ENCODE measurements around the gene MYB.

DNA sequence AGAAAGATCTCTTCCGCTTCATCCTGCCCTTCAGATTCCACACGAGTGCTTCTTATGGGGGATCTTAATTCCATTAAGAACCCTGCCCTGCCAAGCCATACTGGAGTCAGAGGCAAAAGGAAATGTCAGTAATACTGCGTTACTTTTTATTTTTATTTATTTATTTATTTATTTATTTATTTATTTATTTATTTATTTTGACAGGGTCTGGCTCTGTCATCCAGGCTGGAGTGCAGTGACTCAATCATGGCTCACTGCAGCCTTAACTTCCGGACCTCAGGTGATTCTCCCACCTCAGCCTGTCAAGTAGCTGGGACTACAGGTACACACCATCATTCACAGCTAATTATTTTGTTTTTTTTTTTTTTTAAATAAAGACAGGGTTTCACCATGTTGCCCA, 79.5 kb downstream of the MYB start:
- TF ChIP-seq, protein P1, sequence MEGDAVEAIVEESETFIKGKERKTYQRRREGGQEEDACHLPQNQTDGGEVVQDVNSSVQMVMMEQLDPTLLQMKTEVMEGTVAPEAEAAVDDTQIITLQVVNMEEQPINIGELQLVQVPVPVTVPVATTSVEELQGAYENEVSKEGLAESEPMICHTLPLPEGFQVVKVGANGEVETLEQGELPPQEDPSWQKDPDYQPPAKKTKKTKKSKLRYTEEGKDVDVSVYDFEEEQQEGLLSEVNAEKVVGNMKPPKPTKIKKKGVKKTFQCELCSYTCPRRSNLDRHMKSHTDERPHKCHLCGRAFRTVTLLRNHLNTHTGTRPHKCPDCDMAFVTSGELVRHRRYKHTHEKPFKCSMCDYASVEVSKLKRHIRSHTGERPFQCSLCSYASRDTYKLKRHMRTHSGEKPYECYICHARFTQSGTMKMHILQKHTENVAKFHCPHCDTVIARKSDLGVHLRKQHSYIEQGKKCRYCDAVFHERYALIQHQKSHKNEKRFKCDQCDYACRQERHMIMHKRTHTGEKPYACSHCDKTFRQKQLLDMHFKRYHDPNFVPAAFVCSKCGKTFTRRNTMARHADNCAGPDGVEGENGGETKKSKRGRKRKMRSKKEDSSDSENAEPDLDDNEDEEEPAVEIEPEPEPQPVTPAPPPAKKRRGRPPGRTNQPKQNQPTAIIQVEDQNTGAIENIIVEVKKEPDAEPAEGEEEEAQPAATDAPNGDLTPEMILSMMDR (IDR thresholded peaks at IDR 0.05), result no peak
- TF ChIP-seq POLR2A (IDR thresholded peaks at IDR 0.05), result no peak

All from esophagus squamous epithelium (tissue), 4 donors.